MM.1S (cell line): ENCODE measurements around the gene SLC16A1.

ENCODE experiments used
- CTCF ChIP-seq: fragments of 300-600 bp; sonication (generic); IDR thresholded peaks from 2 replicates; pipeline ENCODE4 v1.5.1; 2016; ENCODE audit warnings: antibody characterized with exemption, low read length, mixed read lengths
- EZH2 ChIP-seq: fragments of 300-600 bp; sonication (generic); optimal IDR thresholded peaks from 2 replicates; pipeline ENCODE3; 2017; ENCODE audit warnings: low read depth, mild to moderate bottlenecking, antibody characterized with exemption, low read length, mixed read lengths

- TF ChIP-seq CTCF (no peak), EZH2 (no peak)
Observed at GRCh38 chr1:112923234-112923958, 32.6 kb downstream of the SLC16A1 start.
